Measurements from ENCODE around the gene AMIGO3. TPM values are rescaled to one million over a fixed set of nuclear protein-coding genes. Genes with fewer than 3 reads are reported as not detected.

AMIGO3 gene
- total and polyA plus RNA-seq, 2 of the 8 experiments (the other 6 are each of a cell fraction or from before 2014, with no cell fraction given), result 1.6 to 8.8 TPM

GRCh38 chr3:49723628-49724551 is 4.4 kb upstream of the AMIGO3 start, which contains the start of gene GMPPB (continued):
- TF ChIP-seq FOSL1 (IDR thresholded peaks at IDR 0.05; ENCODE audit: insufficient read depth, low read depth, low read length) (no peak), KDM1A (IDR thresholded peaks at IDR 0.05; ENCODE audit: borderline replicate concordance, low read length) (no peak), EP300 (IDR thresholded peaks at IDR 0.05; ENCODE audit: borderline replicate concordance in 1 of 2, low read depth in 2 of 2, low read length in 2 of 2) (no peak), RAD21 (IDR thresholded peaks at IDR 0.05 in 1 of 2, conservative IDR thresholded peaks at IDR 0.05 in 1 of 2; ENCODE audit: low read depth in 2 of 2, low read length in 2 of 2) (no peak), CTCF (IDR thresholded peaks at IDR 0.05; ENCODE audit: control extremely low read depth in 1 of 3, insufficient read depth in 1 of 3, low read depth in 1 of 3, low read length in 3 of 3) (no peak), RXRA (IDR thresholded peaks at IDR 0.05; ENCODE audit: insufficient read depth, low read depth, low read length) (no peak), RFX5 (IDR thresholded peaks at IDR 0.05; ENCODE audit: borderline replicate concordance, low read depth, low read length) (no peak), SIX5 (IDR thresholded peaks at IDR 0.05; ENCODE audit: low read depth, low read length) (no peak), E2F6 (IDR thresholded peaks at IDR 0.05) (peak; percentile 53; the same call in 1 of the 2 replicates), TBP (IDR thresholded peaks at IDR 0.05; ENCODE audit: low read depth, low read length) (peak; percentile 31; the same call in 1 of the 2 replicates), JUND (IDR thresholded peaks at IDR 0.05; ENCODE audit: low read length) (no peak), CHD2 (IDR thresholded peaks at IDR 0.05; ENCODE audit: low read length) (no peak), SIRT6 (IDR thresholded peaks at IDR 0.05; ENCODE audit: low read length) (no peak), HDAC6 (IDR thresholded peaks at IDR 0.05; ENCODE audit: low read depth, low read length) (no peak)
- TF ChIP-seq, protein P1, sequence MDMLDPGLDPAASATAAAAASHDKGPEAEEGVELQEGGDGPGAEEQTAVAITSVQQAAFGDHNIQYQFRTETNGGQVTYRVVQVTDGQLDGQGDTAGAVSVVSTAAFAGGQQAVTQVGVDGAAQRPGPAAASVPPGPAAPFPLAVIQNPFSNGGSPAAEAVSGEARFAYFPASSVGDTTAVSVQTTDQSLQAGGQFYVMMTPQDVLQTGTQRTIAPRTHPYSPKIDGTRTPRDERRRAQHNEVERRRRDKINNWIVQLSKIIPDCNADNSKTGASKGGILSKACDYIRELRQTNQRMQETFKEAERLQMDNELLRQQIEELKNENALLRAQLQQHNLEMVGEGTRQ (IDR thresholded peaks at IDR 0.05; ENCODE audit: low read length), result 0 out of 2 replicates have a peak, but pooled peaks have one; percentile 30
- TF ChIP-seq, protein P2, sequence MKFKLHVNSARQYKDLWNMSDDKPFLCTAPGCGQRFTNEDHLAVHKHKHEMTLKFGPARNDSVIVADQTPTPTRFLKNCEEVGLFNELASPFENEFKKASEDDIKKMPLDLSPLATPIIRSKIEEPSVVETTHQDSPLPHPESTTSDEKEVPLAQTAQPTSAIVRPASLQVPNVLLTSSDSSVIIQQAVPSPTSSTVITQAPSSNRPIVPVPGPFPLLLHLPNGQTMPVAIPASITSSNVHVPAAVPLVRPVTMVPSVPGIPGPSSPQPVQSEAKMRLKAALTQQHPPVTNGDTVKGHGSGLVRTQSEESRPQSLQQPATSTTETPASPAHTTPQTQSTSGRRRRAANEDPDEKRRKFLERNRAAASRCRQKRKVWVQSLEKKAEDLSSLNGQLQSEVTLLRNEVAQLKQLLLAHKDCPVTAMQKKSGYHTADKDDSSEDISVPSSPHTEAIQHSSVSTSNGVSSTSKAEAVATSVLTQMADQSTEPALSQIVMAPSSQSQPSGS (IDR thresholded peaks at IDR 0.05; ENCODE audit: low read length), result no peak
